Stimulated activated memory B cell treated with anti-CD40 and anti-IgM and Interleukin-4, amounts not matched to agents 10 μg/mL and 1 μg/mL and 100 μg/mL, for 72 hours (primary cell): ENCODE results near the gene POLR3GL.

Source experiments
- ATAC-seq: fragments of 150-1000 bp; cut with Tn5 transposase; 2 replicates; pipeline ENCODE4 v1.10.0; 2021
- H3K27ac Mint-ChIP-seq: one replicate; pipeline ENCODE4 v1.8.0; 2022; ENCODE audit warnings: mild to moderate bottlenecking, mixed read lengths
- H3K27me3 Mint-ChIP-seq: one replicate; pipeline ENCODE4 v1.8.0; 2022; ENCODE audit warnings: mixed read lengths
- H3K36me3 Mint-ChIP-seq: one replicate; pipeline ENCODE4 v1.8.0; 2022; ENCODE audit warnings: mixed read lengths
- H3K4me1 Mint-ChIP-seq: one replicate; pipeline ENCODE4 v1.8.0; 2022; ENCODE audit warnings: mixed read lengths
- H3K4me3 Mint-ChIP-seq: one replicate; pipeline ENCODE4 v1.8.0; 2022; ENCODE audit warnings: mild to moderate bottlenecking, moderate library complexity, mixed read lengths
- H3K9me3 Mint-ChIP-seq: one replicate; pipeline ENCODE4 v1.8.0; 2022; ENCODE audit warnings: mixed read lengths

Gene POLR3GL

DNA sequence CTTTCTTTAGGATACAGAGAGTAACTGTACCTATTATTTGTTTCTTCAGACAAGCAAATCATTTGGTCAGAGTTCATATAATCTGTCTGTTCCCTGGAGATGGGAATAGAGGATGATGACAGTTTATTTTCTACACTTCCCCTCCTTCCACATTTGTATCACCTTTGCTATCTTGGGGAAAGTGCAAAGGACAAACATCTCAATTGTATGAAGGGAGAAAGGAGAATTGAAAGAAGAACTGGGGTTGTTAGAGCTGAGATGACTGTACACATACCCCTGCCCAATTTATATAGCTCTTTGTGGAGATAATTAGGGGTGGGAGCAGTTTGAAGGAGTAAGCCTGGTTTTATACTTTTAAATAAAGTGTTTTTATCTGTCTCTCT, 14.0 kb downstream of the POLR3GL start:
- Mint-ChIP-seq H3K27me3 (no peaks in the 10 kb centered on the region), H3K27ac (no peak overlapping the region), H3K9me3 (no peaks in the 10 kb centered on the region), H3K4me3 (peak overlapping the region; percentile 55), H3K36me3 (peaks cover 18% of the 10 kb centered on the region), H3K4me1 (no peaks in the 10 kb centered on the region)
- no peak for ATAC-seq

DNA sequence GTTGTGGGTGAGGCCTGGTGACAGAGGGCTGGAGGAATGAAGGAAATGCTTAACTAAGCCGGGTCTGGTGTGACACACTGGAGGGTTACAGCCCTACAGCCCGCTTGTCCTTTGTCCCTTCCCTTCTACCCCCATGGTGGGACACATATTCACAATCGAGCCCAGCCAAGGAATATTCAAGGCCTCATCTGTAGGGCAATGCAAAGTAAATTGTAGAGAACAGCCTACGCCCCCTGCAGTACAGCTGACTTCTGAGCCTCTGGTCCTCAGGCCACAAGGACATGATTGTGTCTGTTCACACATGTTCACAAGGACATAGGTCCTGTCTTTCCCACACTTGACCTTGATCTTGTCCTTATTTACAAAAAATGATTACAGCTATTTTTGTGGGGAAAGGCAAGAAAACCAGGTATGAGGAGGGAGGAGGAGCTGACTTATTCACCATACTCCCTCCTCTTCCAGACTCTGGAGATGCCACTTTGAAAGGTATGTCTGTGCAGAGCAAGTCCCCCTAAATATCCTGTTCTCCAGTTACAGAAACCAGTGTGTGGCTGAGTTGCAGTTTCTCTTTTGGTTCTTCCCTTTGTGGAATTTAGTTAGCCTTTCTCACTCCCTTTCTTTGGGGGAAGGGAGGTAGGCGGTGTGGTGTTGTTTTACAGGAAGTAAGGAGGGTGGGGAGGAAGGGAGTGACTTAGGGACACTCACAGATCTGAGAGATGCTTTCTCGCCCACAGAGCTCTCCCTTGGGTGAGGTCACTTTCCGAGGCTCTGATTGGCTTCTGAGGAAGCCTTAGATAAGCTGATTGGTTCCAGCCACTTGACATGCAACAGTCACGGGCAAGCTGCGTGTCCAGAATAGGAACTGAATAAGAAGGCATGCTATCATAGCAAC, 14.6 kb downstream of the POLR3GL start:
- H3K27ac Mint-ChIP-seq = no peak overlapping the region
- peaks cover 18% of the 10 kb centered on the region for H3K36me3 Mint-ChIP-seq
- no peaks in the 10 kb centered on the region for H3K9me3 Mint-ChIP-seq
- no peaks in the 10 kb centered on the region for H3K4me1 Mint-ChIP-seq
- no peaks in the 10 kb centered on the region for H3K27me3 Mint-ChIP-seq
- peak; percentile 95 for ATAC-seq
- no peak overlapping the region for H3K4me3 Mint-ChIP-seq

- Mint-ChIP-seq H3K9me3 (no peaks in the 10 kb centered on the region), H3K4me1 (no peaks in the 10 kb centered on the region), H3K27me3 (no peaks in the 10 kb centered on the region), H3K36me3 (peaks cover 15% of the 10 kb centered on the region), H3K4me3 (no peak overlapping the region), H3K27ac (no peak overlapping the region)
- peak; percentile 44 for ATAC-seq
Measured at GRCh38 chr1:145979746-145980456, 15.4 kb downstream of the POLR3GL start.

DNA sequence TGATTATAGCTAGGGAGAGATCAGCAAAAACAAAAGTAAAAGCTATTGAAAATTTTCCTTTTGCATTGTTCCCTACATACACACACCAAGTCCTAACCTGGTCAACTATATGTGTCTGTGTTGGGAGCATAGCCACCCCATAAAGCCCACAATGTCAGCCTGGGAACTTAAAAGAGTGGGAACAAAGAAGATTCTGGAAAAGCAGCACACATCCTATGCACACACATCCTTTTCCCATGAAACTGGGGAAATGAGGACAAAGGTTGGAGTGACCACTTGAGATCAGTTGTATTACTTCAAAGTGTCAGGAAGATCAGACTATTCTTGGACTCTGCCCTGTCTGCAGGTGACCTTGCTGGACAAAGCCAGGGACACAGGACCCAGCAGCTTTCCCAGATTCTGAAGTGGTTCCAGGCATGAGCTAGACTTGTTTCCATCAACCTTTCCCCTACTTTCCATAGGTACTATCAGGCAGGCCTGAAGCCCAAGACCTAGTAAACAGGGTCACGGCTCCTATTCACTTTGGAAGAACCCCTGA, 16.0 kb downstream of the POLR3GL start:
- Mint-ChIP-seq H3K27me3 (no peaks in the 10 kb centered on the region), H3K4me3 (no peak overlapping the region), H3K27ac (no peak overlapping the region), H3K36me3 (peaks cover 10% of the 10 kb centered on the region), H3K9me3 (no peaks in the 10 kb centered on the region), H3K4me1 (no peaks in the 10 kb centered on the region)
- ATAC-seq = no peak

- no peaks in the 10 kb centered on the region for H3K9me3 Mint-ChIP-seq
- H3K4me3 Mint-ChIP-seq = no peak overlapping the region
- ATAC-seq = no peak
- peaks cover 9% of the 10 kb centered on the region for H3K36me3 Mint-ChIP-seq
- peaks cover 8% of the 10 kb centered on the region for H3K4me1 Mint-ChIP-seq
- H3K27ac Mint-ChIP-seq = no peak overlapping the region
- H3K27me3 Mint-ChIP-seq = no peaks in the 10 kb centered on the region
Measured at GRCh38 chr1:145982010-145982723, 17.7 kb downstream of the POLR3GL start.

DNA sequence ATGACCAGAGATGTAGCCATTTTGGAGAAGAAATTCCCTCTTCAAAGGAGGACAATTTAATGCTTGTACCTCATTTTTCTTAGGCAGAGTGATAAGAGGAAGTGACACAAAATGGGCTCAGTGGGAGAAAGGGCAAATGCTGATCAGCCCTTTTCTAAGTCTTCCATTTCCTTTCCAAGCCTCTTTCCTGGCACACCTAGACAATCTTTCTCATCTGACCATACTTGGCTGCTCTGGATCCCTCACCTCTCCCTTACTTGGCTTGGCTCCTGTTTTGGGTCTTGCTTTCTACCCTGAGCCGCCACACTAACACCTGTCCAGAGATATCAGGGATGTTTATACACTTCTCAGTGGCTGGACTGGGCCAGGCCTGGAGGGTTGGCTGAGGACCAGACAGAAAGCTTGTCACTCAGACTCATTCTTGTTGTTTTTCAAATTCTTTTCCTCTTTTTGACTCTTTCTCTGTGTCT, 18.8 kb downstream of the POLR3GL start:
- Mint-ChIP-seq H3K36me3 (no peaks in the 10 kb centered on the region), H3K27ac (no peak overlapping the region), H3K27me3 (no peaks in the 10 kb centered on the region), H3K4me1 (peaks cover 17% of the 10 kb centered on the region), H3K4me3 (no peak overlapping the region), H3K9me3 (no peaks in the 10 kb centered on the region)
- ATAC-seq = no peak

DNA sequence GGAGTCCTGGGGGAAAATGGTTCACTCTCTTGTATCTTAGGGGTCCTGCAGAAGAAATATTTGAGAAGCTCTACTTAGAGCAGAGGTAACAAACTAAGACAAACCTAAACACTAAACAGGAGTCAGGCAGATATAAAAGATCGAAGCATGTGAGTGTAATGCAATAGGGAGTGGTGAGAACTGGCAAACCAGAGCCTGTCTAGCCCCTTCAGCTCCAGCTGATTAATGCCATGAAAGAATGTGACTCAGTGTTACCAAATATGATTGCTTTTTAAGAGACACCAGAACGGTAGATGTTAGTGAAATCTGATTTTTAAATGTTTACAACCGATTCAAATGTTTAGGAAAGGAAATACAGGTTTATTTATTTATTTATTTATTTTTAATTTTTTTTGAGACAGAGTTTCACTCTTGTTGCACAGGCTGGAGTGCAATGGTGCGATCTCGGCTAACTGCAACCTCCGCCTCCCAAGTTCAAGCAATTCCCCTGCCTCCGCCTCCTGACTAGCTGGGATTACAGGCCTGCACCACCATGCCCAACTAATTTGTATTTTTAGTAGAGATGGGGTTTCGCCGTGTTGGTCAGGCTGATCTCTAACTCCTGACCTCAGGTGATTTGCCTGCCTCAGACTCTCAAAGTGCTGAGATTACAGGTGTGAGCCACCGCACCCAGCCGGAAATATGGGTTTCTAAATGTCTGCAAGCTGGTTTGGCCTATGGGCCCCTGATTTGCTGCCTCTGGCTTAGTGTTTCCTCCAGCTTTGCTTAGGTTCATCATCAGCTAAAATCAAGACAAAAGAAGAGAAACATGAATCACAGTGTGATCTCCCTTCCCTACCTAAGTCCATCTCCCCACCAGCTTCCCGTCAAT, 19.7 kb downstream of the POLR3GL start:
- Mint-ChIP-seq H3K27me3 (no peaks in the 10 kb centered on the region), H3K4me1 (peaks cover 24% of the 10 kb centered on the region), H3K9me3 (no peaks in the 10 kb centered on the region), H3K36me3 (no peaks in the 10 kb centered on the region), H3K27ac (no peak overlapping the region), H3K4me3 (peak overlapping the region; percentile 28)
- peak; percentile 34 for ATAC-seq

DNA sequence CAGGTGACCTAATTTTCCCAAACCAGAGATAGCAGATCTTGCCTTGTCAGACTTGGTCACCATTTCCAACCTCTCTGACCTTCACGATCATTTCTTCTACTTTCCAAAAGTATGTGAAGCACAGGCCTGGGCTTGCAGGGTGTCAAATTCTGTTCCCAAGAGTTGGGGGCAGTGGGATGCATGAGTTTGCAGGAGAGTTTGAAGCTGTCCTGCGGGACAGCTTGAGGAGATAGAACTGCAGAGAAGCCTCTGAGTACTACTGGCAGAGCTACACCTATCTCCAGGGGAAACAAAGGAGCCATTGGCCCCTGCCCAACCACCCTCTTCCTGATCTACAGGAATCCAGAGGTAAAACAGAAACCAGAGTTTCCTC, 20.6 kb downstream of the POLR3GL start:
- Mint-ChIP-seq H3K9me3 (no peaks in the 10 kb centered on the region), H3K4me1 (peaks cover 25% of the 10 kb centered on the region), H3K27ac (no peak overlapping the region), H3K27me3 (no peaks in the 10 kb centered on the region), H3K4me3 (peak overlapping the region; percentile 5), H3K36me3 (no peaks in the 10 kb centered on the region)
- no peak for ATAC-seq

DNA sequence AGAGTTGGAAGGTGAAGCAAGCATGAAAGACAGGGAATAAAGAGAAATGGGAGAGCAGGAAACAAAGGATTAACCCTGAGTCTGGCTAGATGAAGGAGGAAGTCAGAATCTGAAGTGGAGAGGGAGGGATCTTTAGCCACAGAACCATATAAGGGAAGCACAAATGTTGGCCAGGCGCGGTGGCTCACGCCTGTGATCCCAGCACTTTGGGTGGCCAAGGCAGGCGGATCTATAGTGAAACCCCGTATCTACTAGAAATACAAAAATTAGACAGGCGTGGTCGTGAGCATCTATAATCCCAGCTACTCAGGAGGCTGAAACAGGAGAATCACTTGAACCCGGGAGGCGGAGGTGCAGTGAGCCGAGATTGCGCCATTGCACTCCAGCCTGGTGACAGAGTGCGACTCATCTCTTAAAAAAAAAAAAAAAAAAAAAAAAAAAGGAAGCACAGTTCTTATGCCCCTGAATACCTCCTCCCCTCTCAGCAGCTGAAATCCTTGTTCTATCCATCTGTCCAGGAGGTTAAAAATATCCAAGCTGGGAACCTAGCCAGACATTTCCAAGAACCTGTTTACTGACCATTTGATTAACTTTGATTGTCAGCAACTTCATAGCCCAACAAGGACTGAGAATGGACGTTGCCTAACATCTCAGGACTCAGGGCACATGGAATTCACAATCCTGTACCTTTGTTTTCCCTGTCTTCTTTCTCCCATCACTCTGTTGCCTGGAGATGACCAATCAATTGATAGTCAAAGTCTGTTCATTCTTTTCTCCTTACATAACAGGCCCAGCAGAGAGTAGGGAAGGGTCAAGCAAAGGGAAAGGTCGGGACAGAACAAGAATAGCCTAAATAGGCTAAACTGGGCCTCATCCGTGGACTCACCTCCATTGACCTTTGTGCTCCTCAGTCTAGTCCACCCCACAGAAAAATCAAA, 21.3 kb downstream of the POLR3GL start:
- H3K4me3 Mint-ChIP-seq = peak overlapping the region; percentile 5
- no peaks in the 10 kb centered on the region for H3K27me3 Mint-ChIP-seq
- H3K36me3 Mint-ChIP-seq = no peaks in the 10 kb centered on the region
- no peaks in the 10 kb centered on the region for H3K9me3 Mint-ChIP-seq
- ATAC-seq = no peak
- H3K4me1 Mint-ChIP-seq = peaks cover 32% of the 10 kb centered on the region
- no peak overlapping the region for H3K27ac Mint-ChIP-seq

DNA sequence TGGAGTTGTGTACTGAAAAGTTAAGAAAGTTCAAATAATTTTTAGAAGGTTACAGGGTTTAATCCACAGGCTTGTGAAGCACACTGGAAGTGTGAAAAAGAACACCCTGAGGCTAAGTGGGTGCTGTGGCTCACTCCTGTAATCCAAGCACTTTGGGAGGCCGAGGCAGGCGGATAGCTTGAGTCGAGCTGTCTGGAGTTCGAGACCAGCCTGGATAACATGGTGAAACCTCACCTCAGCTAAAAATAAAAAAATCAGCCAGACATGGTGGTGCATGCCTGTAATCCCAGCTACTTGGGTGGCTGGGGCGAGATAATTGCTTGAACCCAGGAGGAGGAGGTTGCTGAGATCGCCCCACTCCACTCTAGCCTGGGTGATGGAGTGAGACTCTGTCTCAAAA, 22.1 kb downstream of the POLR3GL start:
- no peak for ATAC-seq
- no peak overlapping the region for H3K4me3 Mint-ChIP-seq
- peaks cover 39% of the 10 kb centered on the region for H3K4me1 Mint-ChIP-seq
- no peaks in the 10 kb centered on the region for H3K27me3 Mint-ChIP-seq
- no peaks in the 10 kb centered on the region for H3K36me3 Mint-ChIP-seq
- no peaks in the 10 kb centered on the region for H3K9me3 Mint-ChIP-seq
- no peak overlapping the region for H3K27ac Mint-ChIP-seq

GRCh38 chr1:145987926-145988325, 23.4 kb downstream of the POLR3GL start:
- ATAC-seq = no peak
- peaks cover 8% of the 10 kb centered on the region for H3K36me3 Mint-ChIP-seq
- H3K9me3 Mint-ChIP-seq = no peaks in the 10 kb centered on the region
- H3K27me3 Mint-ChIP-seq = no peaks in the 10 kb centered on the region
- no peak overlapping the region for H3K4me3 Mint-ChIP-seq
- H3K4me1 Mint-ChIP-seq = peaks cover 53% of the 10 kb centered on the region
- no peak overlapping the region for H3K27ac Mint-ChIP-seq

DNA sequence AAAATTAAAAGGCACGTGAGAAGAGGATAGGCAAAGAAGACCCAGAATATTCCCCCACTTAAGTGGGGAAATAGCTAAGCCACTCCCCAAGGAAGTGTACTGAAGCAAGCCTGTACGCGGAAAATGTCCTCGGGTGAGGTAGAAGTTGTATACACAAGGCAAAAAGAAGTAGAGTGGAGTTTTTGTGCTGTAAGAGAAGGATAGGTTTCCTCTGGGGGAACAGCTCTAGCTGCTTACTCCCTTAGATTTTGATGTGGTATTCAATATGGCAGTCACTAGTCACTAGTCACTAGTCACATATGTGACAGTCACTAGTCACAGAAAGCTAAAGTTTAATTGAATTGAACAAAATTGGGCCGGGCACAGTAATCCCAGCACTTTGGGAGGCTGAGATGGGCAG, 24.3 kb downstream of the POLR3GL start:
- Mint-ChIP-seq H3K36me3 (peaks cover 16% of the 10 kb centered on the region), H3K9me3 (no peaks in the 10 kb centered on the region), H3K4me1 (peaks cover 61% of the 10 kb centered on the region), H3K27ac (no peak overlapping the region), H3K27me3 (no peaks in the 10 kb centered on the region), H3K4me3 (no peak overlapping the region)
- no peak for ATAC-seq

- Mint-ChIP-seq H3K27ac (peak overlapping the region; percentile 67), H3K4me3 (no peak overlapping the region), H3K36me3 (peaks cover 32% of the 10 kb centered on the region), H3K4me1 (peaks cover 73% of the 10 kb centered on the region), H3K9me3 (no peaks in the 10 kb centered on the region), H3K27me3 (no peaks in the 10 kb centered on the region)
- no peak for ATAC-seq
Measured at GRCh38 chr1:145990249-145990855, 25.9 kb downstream of the POLR3GL start.
